HG03575 (cell line): ENCODE results near the gene MPC1.
A peak's percentile ranks its signal among the peaks of the same experiment; 100 is the strongest.

ENCODE experiments used
- ATAC-seq: cut with Tn5 transposase; IDR thresholded peaks from one replicate; pipeline ENCODE4 v1.9.1; 2021; ENCODE audit not compliant: unreplicated experiment, insufficient number of reproducible peaks, low FRiP score; ENCODE audit errors: extremely low read depth

Gene MPC1

DNA sequence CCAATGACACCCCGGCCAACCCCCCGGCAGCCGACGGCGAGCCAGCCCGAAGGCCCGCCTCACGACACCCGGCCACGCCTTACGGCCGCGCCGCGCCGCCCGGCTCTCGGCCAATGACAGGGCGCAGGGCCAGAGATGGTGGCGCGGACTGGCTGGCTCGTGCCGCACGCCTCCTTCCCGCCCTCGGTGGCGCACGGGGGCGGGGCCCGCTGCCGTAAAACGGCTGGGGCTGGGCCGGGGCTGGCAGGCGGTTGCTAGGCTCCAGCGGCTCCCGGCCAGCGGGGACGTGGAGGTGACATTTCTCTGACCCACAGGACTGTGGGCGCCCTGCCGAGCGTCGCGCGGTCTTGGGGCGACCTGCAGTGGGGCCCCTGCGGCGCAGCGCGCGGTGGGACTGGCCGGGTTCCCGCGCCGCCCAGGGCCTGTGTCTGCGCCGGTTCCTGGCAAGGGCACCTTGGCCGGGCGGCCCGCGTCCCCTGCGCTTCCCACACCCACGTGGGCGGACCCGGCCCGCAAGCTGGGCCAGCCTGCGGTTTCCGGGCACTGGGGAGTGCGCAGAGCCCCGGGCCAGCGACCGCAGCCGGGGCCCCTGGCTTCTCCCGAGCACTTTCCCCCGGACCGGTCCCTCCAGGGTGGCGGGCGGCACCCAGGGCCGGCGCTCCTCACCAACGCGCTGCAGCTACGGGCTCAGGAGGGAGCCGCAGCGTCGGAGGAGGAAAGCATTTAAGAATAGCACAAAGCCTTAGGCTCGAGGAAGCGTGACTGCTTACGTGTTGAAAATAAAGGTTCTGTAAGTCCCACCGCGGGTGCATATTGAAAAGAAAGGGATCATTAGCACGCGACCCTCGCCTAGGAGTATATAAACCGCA, at the start of gene MPC1:
Gene MPC1 (minus strand): TSS at position 8 of the 869 bp plus-strand sequence. CDS start 64 bp downstream, outside the sequence.
- peak; percentile 34 for ATAC-seq

DNA sequence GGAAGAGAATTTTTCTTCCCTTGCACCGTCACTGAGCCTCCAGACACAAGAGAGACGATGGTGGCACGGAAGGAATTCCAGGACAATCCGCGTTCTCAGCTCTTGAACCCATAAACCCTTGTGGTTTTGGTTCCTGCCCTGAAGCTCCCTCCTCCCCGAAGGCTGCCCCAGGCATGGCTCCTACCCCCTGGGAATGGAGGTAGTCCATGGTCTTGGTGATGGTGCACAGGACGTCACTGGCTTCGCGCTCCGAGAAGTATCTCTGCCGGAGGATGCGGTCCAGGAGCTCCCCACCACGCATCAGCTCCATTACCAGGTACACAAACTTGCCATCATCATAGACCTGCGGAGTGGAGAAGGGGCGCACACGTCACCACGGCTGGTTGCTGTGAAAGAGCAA, 47.5 kb upstream of the MPC1 start:
- ATAC-seq = no peak

DNA sequence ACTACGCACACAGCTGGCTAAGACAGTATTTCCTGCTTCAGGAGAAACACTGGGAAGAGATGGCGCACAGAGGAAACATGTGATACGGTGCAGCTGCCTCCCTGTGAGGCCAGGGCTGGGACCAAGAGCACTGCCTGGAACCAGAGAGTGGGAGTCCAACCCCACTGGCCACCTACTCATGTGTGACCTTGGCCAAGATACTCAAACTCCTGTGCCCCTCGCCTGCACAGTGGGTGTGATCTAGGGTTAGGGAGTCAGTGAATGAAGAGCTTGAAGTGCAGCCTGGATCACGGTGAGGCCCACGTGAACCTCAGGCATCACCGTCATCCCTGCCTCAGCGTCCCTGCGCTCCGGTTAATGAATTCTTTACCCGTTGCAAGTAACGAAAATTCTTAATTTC, 41.7 kb upstream of the MPC1 start:
- ATAC-seq = no peak

DNA sequence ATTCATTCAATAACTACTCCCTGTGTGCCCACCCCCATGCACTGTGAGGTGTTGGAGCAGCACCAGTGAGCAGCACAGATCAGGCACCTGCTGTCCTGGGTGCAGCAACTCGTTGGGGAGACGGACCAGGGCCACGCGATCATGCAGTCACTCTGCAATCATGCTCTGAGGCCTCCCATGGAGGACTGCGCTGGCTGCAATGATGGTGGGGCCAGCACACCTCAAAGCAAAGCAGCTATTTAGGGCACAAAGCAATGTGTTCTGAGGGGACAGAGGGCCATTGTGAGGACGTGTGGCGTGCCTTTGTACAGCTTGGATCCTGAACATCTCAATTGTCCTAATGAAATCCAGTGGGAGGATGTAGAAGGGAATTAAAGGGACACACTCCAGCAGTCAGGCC, 41.0 kb upstream of the MPC1 start:
- no peak for ATAC-seq

DNA sequence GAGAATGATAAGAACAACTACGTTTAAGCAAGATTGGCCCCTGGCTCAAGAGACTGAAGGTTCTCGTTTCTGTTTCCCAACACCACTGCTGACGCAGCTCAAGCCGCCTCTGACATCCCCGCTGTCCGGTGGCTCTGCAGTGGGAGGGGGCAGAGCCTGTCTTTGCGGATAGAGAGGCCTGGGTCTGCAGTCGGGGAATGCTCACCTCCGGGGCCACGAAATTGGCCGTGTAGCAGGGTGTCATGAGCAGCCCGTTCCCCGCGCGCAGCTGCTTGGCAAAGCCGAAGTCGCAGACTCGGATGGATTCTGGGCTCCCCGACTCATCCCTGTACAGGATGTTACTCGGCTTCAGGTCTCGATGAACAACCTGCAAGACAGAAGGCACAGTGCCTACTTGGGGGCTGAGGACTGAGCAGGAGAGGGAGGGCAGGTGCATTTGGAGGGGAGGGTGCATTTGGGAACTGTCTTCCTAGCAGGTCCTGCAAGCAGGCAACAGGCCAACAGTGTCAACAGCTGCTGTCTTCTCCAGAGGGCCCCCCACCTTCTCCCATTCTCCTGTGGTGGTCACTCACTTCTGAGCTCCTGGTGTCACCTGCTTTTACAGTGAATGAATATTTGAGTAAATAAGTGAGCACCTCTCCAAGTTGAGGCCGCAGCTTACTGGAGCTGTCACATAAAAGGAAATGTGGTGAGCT, 40.5 kb upstream of the MPC1 start:
- ATAC-seq = no peak

DNA sequence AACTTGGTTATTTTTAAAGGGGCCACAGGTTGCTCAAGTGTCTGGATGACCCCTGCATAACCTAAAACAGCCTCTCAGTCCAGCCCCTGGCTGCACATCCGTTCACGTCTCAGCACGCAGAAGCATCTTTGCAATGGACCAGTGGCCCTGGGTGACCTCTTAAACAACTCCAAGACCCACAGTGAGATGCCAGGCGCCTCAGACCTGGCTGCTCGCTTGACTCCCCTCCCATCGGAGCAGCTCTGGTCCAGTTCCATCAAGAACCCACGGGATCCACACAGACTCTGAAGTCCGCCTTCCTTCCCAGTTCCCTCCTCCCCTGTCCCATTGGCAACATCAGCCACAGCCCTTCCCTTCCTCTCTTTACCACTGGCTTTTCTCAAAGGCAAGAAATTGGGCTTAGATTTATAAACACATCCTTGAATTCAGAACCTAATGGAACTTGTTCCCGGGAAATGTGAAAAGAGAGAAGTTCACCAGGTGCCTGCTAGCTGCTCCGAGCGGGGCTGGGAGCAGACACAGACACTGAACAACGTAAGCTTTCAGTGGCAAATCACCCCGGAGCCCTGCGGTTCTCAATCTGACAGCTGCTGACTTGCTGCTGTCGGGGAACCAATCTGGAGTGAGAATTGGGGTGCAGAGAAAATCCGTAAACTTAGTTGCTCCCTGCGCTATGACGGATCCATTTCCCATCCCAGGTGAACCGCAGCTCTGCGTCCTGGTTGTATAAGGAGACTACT, 39.6 kb upstream of the MPC1 start:
- no peak for ATAC-seq

DNA sequence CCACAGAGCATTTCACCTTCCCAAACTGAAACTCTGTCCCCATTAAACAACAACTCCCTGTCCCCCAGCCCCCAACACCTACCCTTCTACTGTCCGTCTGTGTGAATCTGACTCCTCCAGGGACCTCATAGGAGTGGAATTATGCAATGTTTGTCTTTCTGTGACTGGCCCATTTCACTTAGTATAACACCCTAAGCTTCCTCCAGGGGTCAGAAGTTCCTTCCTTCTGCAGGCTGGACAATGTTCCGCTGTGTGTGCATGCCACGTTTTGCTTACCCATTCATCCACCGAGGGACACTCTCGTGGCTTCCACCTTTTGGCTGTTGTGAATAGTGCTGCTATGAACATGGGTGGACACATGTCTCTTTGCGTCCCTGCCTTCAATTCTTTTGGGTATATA, 37.6 kb upstream of the MPC1 start:
- ATAC-seq = no peak

DNA sequence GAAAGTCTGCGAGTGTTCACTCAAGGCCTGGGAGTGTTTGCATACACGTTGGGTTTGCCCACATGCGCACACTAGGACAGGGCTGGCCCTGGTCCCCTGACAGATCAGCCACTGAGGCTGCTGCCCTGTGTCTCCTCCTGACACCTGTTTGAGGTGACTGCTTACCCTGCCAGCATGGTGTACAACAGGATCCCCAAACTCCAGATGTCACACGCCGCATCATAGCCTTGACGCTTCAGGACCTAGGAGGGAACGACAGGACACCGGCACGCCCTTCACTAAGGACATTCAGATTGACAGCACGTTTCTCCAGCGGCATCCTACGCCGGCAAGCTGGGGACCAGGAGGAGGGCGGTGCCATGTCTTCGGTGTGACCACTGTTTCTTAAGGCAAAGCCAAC, 37.0 kb upstream of the MPC1 start:
- no peak for ATAC-seq

DNA sequence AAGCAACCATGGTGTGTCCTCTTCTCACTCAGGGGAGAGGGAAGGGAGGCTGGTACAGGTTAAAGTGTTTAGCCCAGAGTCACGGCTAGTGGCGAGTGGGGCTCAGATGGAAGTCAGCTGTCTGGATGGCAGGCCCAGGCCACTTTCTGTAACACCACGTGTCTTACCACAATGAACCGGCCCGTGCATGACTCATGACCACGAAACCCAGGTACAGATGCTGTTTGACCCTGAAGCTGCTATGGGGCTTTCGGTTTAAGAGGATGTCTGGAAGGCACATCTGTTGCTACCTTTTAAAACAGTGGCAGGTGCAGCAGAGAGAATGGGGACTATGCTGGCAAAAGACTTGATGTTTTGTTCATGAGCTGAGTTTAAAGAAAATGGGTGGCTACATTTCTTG, 36.5 kb upstream of the MPC1 start:
- peak; percentile 84 for ATAC-seq

DNA sequence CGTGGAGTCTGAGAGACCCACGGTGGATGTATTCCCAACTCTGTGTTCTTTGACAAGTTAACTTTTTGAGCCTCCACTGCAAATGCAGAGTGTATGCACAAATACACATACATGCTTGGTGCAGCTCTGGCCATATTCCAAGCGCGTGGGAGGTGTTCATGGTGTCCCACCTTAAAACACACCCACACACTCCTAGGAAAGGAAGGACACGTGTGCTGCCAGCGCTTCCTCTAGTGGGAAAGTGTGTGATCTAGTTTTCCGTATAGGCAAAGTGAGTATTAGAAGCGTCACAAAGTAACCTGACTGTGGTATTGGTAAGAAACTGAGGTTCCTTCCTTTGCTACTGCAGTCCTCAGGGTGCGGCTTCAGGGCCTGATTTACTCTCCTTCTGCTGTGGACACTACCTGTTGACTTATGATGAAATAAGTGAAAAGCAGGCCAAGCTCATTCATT, 36.0 kb upstream of the MPC1 start:
- ATAC-seq = no peak

DNA sequence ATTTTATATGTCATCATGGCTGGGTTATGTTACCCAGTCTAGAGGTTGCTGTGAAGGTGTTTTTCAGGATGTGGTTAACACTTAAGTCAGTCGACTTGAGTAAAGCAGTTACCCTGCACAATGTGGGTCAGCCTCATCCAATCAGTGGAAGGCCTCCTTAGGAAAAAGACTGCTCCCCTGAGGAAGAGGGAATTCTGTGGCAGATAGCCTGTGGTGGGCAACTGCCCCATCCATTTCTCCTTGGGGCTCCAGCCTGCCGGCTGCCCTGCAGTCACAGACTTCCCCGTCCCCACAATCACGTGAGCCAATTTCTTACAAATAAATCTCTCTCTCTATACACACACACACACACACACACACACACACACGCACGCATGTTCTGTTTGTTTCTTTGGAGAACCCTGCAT, 34.5 kb upstream of the MPC1 start:
- no peak for ATAC-seq

DNA sequence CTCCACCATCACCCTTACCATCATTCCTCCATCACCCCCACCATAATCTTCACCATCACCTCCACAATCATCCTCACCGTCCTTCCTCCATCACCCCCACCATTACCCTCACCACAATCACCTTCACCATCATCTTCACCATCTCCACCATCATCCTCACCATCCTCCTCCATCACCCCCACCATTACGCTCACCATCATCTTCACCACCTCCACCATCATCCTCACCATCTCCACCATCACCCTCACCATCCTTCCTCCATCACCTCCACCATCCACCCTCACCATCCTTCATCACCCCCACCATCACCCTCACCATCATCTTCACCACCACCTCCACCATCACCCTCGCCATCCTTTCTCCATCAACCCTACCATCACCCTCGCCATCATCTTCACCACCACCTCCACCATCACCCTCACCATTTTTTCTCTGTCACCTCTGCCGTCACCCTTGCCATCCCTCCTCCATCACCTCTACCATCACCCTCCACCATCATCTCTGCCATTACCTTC, 33.1 kb upstream of the MPC1 start:
- ATAC-seq = no peak

DNA sequence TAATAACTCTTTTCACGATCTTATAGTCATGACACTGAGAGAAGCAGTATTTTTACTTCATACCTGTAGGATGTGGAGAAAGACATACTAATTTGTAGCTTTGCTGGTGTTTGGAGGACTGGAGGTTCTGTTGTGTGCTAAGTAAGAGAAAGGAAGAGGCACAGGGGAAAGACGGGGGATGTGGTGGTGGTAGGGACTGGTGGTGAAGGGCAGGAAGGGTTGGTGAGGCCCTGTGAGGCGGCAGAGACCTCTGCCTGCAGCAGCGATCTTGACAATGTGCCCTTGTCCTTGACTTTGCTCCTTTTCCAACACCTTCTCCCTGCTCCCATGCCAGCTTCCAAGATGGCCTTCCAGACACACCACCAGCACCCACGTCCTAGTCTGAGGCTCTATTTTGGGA, 32.6 kb upstream of the MPC1 start:
- no peak for ATAC-seq

DNA sequence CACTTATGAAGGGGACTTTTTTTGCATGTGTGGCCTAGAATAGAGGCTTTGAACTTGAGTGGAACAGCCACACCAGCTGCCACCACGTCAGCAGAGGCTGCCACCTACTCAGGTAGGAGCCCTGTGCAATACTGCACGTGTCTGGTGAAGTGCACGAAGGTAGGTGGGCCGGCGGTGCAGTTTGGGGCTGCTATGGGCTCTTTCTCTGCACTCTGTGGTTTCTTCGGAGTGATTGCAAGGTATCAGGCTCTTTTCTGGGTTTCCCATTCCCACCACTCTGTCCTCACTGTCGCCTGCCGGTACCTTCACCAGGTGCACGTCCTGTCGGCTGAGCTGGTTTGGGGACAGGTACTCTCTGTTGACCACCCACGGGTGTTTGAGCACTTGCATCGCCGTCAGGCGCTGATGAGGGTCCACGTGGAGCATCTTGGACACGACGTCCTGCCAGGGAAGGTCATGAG, 30.8 kb upstream of the MPC1 start:
- no peak for ATAC-seq

DNA sequence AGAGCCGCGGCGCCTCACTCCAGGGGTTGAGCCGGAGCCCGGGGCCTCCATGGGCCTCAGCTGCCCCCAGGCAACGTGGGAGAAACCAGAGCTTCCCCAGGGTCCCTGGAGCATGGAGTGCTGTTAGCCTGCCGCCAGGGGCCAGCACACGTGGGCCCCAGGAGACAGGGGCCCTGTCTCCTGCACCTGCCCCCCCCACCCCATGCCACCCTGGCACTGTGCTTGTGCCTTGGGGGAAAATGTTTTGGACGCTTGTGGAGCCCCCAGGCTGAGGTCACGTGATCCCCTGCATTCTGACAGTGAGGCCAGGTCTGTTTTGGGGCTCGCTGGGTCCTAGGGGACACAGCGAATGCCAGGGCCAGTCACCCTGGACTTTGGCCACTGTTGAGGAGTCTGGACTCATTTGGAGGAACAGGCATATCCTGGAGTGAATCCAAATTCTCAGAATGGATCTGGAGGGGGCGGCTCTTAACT, 30.2 kb upstream of the MPC1 start:
- ATAC-seq = no peak

DNA sequence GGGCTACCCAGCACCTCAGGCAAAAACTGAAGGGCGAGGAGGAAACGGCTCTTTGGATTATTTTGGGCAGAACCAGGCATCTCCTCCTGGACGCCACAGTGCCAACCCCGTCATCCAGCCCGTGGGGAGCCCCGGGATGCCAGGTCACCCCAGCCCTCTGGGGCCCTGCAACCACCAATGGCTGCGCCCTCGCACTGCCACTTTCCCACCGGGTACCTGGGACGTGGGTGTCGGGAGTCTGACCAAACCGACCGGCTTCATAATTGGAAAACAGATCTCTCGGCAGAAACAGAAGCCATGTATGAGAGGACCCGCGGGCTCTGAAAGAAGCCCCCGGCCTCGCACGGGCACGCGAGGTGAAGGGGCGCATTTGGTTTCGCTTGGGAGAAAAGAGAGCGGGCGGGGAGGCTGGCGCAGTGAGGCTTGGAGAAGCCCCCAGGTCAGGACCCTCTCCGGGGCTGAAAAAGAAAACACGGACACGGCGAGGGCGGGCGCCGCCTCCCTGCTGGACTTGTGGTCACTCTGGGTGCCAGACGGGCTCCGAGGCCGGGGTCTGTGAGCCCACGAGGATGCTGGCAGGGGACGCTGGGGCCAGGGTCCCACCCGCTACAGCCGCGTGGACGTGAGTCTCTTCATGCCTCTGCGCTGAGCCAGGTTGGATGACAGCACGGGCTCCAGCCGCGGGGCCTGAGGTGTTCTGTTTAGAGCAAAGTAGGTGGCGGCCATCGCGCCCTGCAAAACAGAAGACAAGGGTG, 29.6 kb upstream of the MPC1 start:
- ATAC-seq = no peak

DNA sequence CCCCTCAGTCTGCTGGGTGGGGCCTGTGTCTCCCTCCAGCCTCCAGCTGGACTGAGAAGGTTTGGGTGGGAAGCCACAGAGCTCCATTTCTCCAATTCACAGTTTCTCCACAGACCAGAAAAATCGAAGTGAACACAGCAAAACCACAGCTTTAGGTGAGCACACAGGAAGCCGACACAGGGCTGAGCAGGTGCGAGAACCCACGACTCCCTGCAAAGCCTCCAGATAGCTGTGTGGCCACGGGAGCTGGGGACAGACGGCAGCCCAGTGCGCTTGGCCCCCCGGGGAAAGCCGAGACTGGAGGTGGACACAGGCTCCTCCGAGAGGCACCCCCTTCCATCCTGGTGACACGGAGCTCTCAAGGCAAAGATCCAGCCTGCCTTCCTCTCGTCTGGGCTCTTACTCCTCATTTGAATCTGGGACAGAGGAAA, 29.0 kb upstream of the MPC1 start:
- ATAC-seq = no peak

DNA sequence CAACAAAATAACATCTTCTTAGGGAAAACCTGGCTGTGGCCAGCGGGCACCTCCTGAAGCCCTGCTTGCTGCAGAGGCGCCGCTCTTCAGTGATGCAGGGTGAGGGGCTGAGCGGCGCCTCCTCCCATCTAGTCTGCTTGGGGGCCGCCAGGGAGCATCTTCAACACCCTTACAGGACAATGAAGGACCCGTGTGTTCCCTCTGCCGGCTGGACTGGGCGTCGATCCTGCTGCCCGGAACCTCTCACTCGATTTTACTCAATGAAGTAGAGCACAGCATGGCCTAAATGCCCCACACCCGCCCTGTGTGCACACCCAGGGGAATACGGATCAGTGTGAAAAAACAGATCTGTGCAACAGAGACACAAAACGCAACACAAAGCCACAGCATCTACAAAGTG, 28.5 kb upstream of the MPC1 start:
- no peak for ATAC-seq
